H9 (cell line): ENCODE data around the gene IFI27L1. TPM values are rescaled to one million over a fixed set of nuclear protein-coding genes. Genes with fewer than 3 reads are reported as not detected.

Experiments
- DNase-seq: peaks from one replicate; pipeline ENCODE4 v3.0.0-alpha.2; 2017
- H2AFZ ChIP-seq: one replicate; pipeline ENCODE4 v1.6.1; 2013; ENCODE audit warnings: mild to moderate bottlenecking, low read length, control low read depth, moderate library complexity
- H2AK5ac ChIP-seq: 2 replicates; pipeline ENCODE4 v1.6.1; 2013; ENCODE audit warnings: low read length, control low read depth, mixed read lengths; ENCODE audit not compliant: insufficient read length
- H2BK120ac ChIP-seq: one replicate; pipeline ENCODE4 v1.6.1; 2013; ENCODE audit warnings: low read depth, mild to moderate bottlenecking, low read length, control low read depth, inconsistent platforms; ENCODE audit not compliant: poor library complexity, severe bottlenecking
- H2BK12ac ChIP-seq: 2 replicates; pipeline ENCODE4 v1.6.1; 2013; ENCODE audit warnings: low read length, control low read depth, mixed read lengths, low read depth; ENCODE audit not compliant: insufficient read length
- H2BK15ac ChIP-seq: 2 replicates; pipeline ENCODE4 v1.6.1; 2013; ENCODE audit warnings: low read depth, low read length, control low read depth
- H2BK20ac ChIP-seq: one replicate; pipeline ENCODE4 v1.6.1; 2013; ENCODE audit warnings: low read depth, mild to moderate bottlenecking, low read length, control low read depth, inconsistent platforms; ENCODE audit not compliant: poor library complexity, severe bottlenecking
- H2BK5ac ChIP-seq: 2 replicates; pipeline ENCODE4 v1.6.1; 2013; ENCODE audit warnings: low read length, control low read depth, mixed read lengths; ENCODE audit not compliant: insufficient read length
- H3K14ac ChIP-seq: 2 replicates; pipeline ENCODE4 v1.6.1; 2013; ENCODE audit warnings: low read length, control low read depth; ENCODE audit not compliant: insufficient read depth
- H3K18ac ChIP-seq: 2 replicates; pipeline ENCODE4 v1.6.1; 2013; ENCODE audit warnings: low read depth, mild to moderate bottlenecking, mixed read lengths, low read length, control low read depth; ENCODE audit not compliant: insufficient read length
- H3K23ac ChIP-seq: 2 replicates; pipeline ENCODE4 v1.6.1; 2013; ENCODE audit warnings: low read length, control low read depth, mixed read lengths, low read depth; ENCODE audit not compliant: insufficient read length
- H3K23me2 ChIP-seq: 2 replicates; pipeline ENCODE4 v1.6.1; 2013; ENCODE audit warnings: low read depth, mild to moderate bottlenecking, mixed read lengths, low read length, control low read depth; ENCODE audit not compliant: insufficient read length, poor library complexity, severe bottlenecking
- H3K27ac ChIP-seq: 2 replicates; pipeline ENCODE4 v1.5.1; 2013; ENCODE audit warnings: low read length, control low read depth, mixed read lengths, low read depth; ENCODE audit not compliant: insufficient read length
- H3K27me3 ChIP-seq: 2 replicates; pipeline ENCODE4 v1.6.1; 2013; ENCODE audit warnings: low read length, control low read depth, inconsistent platforms; ENCODE audit not compliant: insufficient read depth
- H3K4ac ChIP-seq: 2 replicates; pipeline ENCODE4 v1.6.1; 2013; ENCODE audit warnings: low read depth, mild to moderate bottlenecking, control low read depth, inconsistent platforms, low read length, moderate library complexity
- H3K4me1 ChIP-seq: 2 replicates; pipeline ENCODE4 v1.6.1; 2013; ENCODE audit warnings: low read length, control low read depth, inconsistent platforms; ENCODE audit not compliant: insufficient read depth
- H3K4me2 ChIP-seq: 2 replicates; pipeline ENCODE4 v1.6.1; 2013; ENCODE audit warnings: low read length, control low read depth, mixed read lengths; ENCODE audit not compliant: insufficient read length, insufficient read depth
- H3K56ac ChIP-seq: 2 replicates; pipeline ENCODE4 v1.6.1; 2013; ENCODE audit warnings: low read depth, mild to moderate bottlenecking, mixed read lengths, low read length, control low read depth; ENCODE audit not compliant: insufficient read length
- H3K79me1 ChIP-seq: 2 replicates; pipeline ENCODE4 v1.6.1; 2013; ENCODE audit warnings: low read depth, mild to moderate bottlenecking, moderate library complexity, low read length, control low read depth, inconsistent platforms; ENCODE audit not compliant: insufficient read depth, poor library complexity, severe bottlenecking
- H3K79me2 ChIP-seq: 2 replicates; pipeline ENCODE4 v1.6.1; 2013; ENCODE audit warnings: low read length, control low read depth, inconsistent platforms; ENCODE audit not compliant: insufficient read depth
- H3K9ac ChIP-seq: 2 replicates; pipeline ENCODE4 v1.6.1; 2013; ENCODE audit warnings: low read length, control low read depth, mixed read lengths; ENCODE audit not compliant: insufficient read length; ENCODE audit errors: extremely low read depth
- H3K9me3 ChIP-seq: one replicate; pipeline ENCODE4 v1.6.1; 2013; ENCODE audit warnings: low read depth, low read length, inconsistent platforms; ENCODE audit not compliant: control insufficient read depth
- H3T11ph ChIP-seq: one replicate; pipeline ENCODE4 v1.6.1; 2013; ENCODE audit warnings: mild to moderate bottlenecking, low read length, control low read depth, inconsistent platforms
- H4K20me1 ChIP-seq: one replicate; pipeline ENCODE4 v1.6.1; 2013; ENCODE audit not compliant: control insufficient read depth, insufficient read length, insufficient read depth
- H4K5ac ChIP-seq: 2 replicates; pipeline ENCODE4 v1.6.1; 2013; ENCODE audit warnings: low read depth, mild to moderate bottlenecking, mixed read lengths, low read length, control low read depth; ENCODE audit not compliant: insufficient read length
- H4K8ac ChIP-seq: replicated peaks from 2 replicates; pipeline ENCODE4 v1.6.1; 2013; ENCODE audit warnings: low read length, control low read depth, mixed read lengths, low read depth; ENCODE audit not compliant: insufficient read length
- H4K91ac ChIP-seq: 2 replicates; pipeline ENCODE4 v1.6.1; 2013; ENCODE audit warnings: low read depth, mild to moderate bottlenecking, moderate library complexity, mixed read lengths, low read length, control low read depth; ENCODE audit not compliant: insufficient read length
- H3K27ac Mint-ChIP-seq, 3 experiments: 2 replicates in 2 of 3; 3 replicates in 1 of 3; pipeline ENCODE4 v1.8.0; 2020 to 2021; ENCODE audit warnings: mixed read lengths in 3 of 3, mild to moderate bottlenecking in 1 of 3, moderate library complexity in 1 of 3
- H3K27me3 Mint-ChIP-seq: 2 replicates; pipeline ENCODE4 v1.8.0; 2021; ENCODE audit warnings: low read depth, mild to moderate bottlenecking, moderate library complexity, mixed read lengths
- H3K36me3 Mint-ChIP-seq, 3 experiments: 2 replicates in 2 of 3; 3 replicates in 1 of 3; pipeline ENCODE4 v1.8.0; 2020 to 2021; ENCODE audit warnings: low read depth in 3 of 3, mixed read lengths in 3 of 3; ENCODE audit not compliant: insufficient read depth in 1 of 3
- H3K4me1 Mint-ChIP-seq, 2 experiments: 2 replicates each; pipeline ENCODE4 v1.8.0; 2020; ENCODE audit warnings: mixed read lengths in 2 of 2
- H3K4me3 Mint-ChIP-seq, 2 experiments: 2 replicates in 1 of 2; 3 replicates in 1 of 2; pipeline ENCODE4 v1.8.0; 2020 to 2021; ENCODE audit warnings: mild to moderate bottlenecking in 2 of 2, mixed read lengths in 2 of 2, moderate library complexity in 1 of 2
- H3K9me3 Mint-ChIP-seq, 2 experiments: 2 replicates in 1 of 2; 3 replicates in 1 of 2; pipeline ENCODE4 v1.8.0; 2020; ENCODE audit warnings: mild to moderate bottlenecking in 2 of 2, mixed read lengths in 2 of 2, moderate library complexity in 1 of 2
- CTCF ChIP-seq: fragments of 200-600 bp; sonication (generic); conservative IDR thresholded peaks from 3 replicates; pipeline ENCODE4 v1.8.0; 2021; ENCODE audit warnings: antibody characterized with exemption, mild to moderate bottlenecking
- WGBS: extraction: QIAGEN DNeasy Blood & Tissue Kit; methylation state at CpG from one replicate; pipeline ENCODE4 v1.1.7; 2013; ENCODE audit warnings: missing lambda C conversion rate, low lambda C conversion rate, mixed read lengths; ENCODE audit not compliant: insufficient read length; ENCODE audit errors: extremely low coverage; 5-methylcytosine and 5-hydroxymethylcytosine counted together
- total RNA-seq: library from RNA; stranded (reverse); gene quantifications from 2 replicates; pipeline ENCODE4 v1.2.1, GENCODE V29; 2021

The IFI27L1 gene
- total RNA-seq, 1 experiment from 2014 or later = 27.4 TPM

- no peak overlapping the region for H3K9ac ChIP-seq
- H2BK20ac ChIP-seq = no peak overlapping the region
- H4K8ac ChIP-seq = no peak overlapping the region
- H2BK120ac ChIP-seq = no peak overlapping the region
- H3K18ac ChIP-seq = no peak overlapping the region
- no CpG with 5 or more reads among the region's 10 CpGs for WGBS
- no peaks in the 10 kb centered on the region for H3K79me1 ChIP-seq
- H3K4ac ChIP-seq = no peak overlapping the region
- no peak overlapping the region for H3K23ac ChIP-seq
- peak overlapping the region in 1 of 3 experiments; percentile 20; a peak in 1 of 7 replicates for H3K27ac Mint-ChIP-seq
- H3K4me1 Mint-ChIP-seq = peaks cover 0 to 8% of the 10 kb centered on the region in 2 experiments; a peak in 3 of 4 replicates
- no peak overlapping the region for H3K4me3 Mint-ChIP-seq
- no peak overlapping the region for H2AFZ ChIP-seq
- H3K4me1 ChIP-seq = no peaks in the 10 kb centered on the region
- no peak overlapping the region for H3K56ac ChIP-seq
- H3K27me3 Mint-ChIP-seq = no peaks in the 10 kb centered on the region
- no peak overlapping the region for H3T11ph ChIP-seq
- no peaks in the 10 kb centered on the region for H3K27me3 ChIP-seq
- no peak overlapping the region for H2BK5ac ChIP-seq
- H3K4me2 ChIP-seq = no peak overlapping the region
- H3K27ac ChIP-seq = no peak overlapping the region
- H2BK12ac ChIP-seq = no peak overlapping the region
- no peak overlapping the region for H2BK15ac ChIP-seq
- no peaks in the 10 kb centered on the region; a peak in 1 of 5 replicates for H3K9me3 Mint-ChIP-seq
- H3K23me2 ChIP-seq = no peaks in the 10 kb centered on the region
- no peaks in the 10 kb centered on the region for H4K20me1 ChIP-seq
- no peaks in the 10 kb centered on the region for H3K79me2 ChIP-seq
- H3K36me3 Mint-ChIP-seq = peaks cover 0 to 5% (median 1%) of the 10 kb centered on the region in 3 experiments; a peak in 2 of 7 replicates
- H3K9me3 ChIP-seq = no peaks in the 10 kb centered on the region
- H2AK5ac ChIP-seq = no peak overlapping the region
- no peak overlapping the region for H4K91ac ChIP-seq
- no peak for TF ChIP-seq CTCF
- H4K5ac ChIP-seq = no peak overlapping the region
- DNase-seq = peak; percentile 3
- H3K14ac ChIP-seq = no peak overlapping the region
Measured at GRCh38 chr14:94098326-94098992, 17.3 kb downstream of the IFI27L1 start.
